ENCODE results near the gene TNFSF12.
A peak's percentile ranks its signal among the peaks of the same experiment; 100 is the strongest.

The TNFSF12 gene

GRCh38 chr17:7549401-7550055, 670 bp downstream of the TNFSF12 start:
- peak; percentile 34 for DNase-seq

- no peak for DNase-seq
Observed at GRCh38 chr17:7550344-7550743, 1.5 kb downstream of the TNFSF12 start.

GRCh38 chr17:7551396-7551795, 2.5 kb downstream of the TNFSF12 start:
- DNase-seq, result no peak

DNA sequence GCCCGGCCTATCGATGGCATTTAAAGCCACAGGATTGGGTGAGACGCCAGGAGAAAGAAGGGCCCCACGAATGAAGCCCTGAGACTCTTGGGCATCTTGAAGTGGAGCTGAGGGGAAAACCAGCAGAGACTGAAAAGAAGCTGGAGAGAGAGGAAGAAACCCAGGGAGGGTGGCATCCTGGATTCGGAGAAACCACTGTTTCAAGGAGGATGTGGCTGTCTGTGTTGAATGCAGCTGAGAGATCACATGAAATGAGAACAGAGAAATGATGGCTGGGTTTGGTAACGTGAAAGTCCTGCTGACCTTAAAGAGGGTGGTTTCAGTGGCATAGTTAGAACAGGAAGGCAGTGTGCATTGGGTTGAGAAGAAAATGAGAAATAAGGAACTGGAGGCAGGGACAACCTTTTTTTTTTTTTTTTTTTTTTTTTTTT, 3.8 kb downstream of the TNFSF12 start:
- no peak for DNase-seq

DNA sequence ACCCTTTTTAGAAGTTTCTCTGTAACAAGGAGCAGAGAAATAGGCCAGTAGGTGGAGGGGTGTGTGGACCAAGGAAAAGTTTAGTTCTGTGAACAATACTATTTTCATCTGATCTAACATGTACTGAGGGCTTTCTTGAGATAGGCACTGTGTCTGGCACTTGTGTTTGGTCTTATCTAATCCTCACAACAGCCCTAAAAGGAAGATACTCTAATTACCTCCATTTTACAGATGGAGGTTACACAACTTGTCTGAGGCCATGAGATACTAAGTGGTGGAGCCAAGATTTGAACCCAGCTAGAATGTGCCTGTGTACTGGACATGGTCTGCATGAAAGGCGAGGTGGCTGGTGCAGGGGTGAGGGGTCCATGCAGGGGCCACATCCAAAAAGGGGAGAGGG, 4.5 kb downstream of the TNFSF12 start:
- DNase-seq, result no peak

GRCh38 chr17:7555320-7555948, 6.6 kb downstream of the TNFSF12 start:
- DNase-seq, result no peak

DNA sequence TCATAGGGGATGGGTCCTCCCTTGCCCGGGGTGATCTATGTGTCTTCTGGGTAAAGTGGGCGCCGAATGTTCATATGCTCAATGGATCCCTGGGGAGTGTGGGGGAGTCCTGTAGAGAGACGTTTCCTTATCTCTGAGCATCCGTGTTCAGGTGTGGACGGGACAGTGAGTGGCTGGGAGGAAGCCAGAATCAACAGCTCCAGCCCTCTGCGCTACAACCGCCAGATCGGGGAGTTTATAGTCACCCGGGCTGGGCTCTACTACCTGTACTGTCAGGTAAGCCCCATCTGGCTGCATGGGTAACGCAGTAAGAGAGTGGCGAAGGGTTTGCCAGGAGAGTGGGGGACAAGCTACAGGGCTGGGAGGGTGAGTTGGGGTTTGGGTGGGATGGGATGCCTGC, 7.8 kb downstream of the TNFSF12 start:
- no peak for DNase-seq

DNA sequence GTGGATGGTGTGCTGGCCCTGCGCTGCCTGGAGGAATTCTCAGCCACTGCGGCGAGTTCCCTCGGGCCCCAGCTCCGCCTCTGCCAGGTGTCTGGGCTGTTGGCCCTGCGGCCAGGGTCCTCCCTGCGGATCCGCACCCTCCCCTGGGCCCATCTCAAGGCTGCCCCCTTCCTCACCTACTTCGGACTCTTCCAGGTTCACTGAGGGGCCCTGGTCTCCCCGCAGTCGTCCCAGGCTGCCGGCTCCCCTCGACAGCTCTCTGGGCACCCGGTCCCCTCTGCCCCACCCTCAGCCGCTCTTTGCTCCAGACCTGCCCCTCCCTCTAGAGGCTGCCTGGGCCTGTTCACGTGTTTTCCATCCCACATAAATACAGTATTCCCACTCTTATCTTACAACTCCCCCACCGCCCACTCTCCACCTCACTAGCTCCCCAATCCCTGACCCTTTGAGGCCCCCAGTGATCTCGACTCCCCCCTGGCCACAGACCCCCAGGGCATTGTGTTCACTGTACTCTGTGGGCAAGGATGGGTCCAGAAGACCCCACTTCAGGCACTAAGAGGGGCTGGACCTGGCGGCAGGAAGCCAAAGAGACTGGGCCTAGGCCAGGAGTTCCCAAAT, 8.4 kb downstream of the TNFSF12 start:
- DNase-seq, result no peak

GRCh38 chr17:7557775-7558543, 9.1 kb downstream of the TNFSF12 start:
- no peak for DNase-seq

GRCh38 chr17:7558544-7559319, 9.9 kb downstream of the TNFSF12 start, which contains the start of gene TNFSF13:
Gene TNFSF13, plus strand, starts transcription at chr17:7558750. Its CDS starts 290 bp downstream, at chr17:7559040.
- DNase-seq, result no peak

DNA sequence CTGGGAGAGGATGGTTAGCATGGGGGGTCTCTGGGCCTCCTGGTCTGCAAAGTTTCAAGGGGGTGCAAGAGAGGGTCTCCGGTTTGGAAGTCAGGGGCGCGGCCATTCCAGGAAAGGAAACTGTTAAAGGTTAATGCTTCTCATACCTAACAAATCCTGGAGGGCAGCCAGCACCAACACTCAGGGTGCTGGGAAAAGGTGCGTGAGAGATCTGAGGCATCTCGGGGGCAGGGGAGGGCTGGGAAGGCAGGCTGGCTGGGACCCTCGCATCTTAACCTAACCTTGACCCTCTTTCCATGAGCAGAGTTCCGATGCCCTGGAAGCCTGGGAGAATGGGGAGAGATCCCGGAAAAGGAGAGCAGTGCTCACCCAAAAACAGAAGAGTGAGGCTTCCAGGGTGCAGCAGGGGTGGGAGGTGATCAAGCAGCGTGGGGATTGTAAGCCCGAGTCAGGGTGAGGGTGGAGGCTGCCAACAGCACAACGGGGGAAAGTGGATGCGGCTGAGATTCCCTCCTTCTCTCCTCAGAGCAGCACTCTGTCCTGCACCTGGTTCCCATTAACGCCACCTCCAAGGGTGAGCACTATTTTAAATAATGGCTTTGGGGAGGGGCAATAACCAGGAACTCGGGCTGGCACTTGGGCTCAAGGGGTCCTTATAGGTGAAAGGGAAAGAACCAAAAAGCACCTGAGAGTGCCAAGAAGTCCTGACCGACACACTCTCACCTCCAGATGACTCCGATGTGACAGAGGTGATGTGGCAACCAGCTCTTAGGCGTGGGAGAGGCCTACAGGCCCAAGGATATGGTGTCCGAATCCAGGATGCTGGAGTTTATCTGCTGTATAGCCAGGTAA, 10.7 kb downstream of the TNFSF12 start:
- no peak for DNase-seq

- DNase-seq, result peak; percentile 62
Observed at GRCh38 chr17:7560172-7561027, 11.5 kb downstream of the TNFSF12 start.

DNA sequence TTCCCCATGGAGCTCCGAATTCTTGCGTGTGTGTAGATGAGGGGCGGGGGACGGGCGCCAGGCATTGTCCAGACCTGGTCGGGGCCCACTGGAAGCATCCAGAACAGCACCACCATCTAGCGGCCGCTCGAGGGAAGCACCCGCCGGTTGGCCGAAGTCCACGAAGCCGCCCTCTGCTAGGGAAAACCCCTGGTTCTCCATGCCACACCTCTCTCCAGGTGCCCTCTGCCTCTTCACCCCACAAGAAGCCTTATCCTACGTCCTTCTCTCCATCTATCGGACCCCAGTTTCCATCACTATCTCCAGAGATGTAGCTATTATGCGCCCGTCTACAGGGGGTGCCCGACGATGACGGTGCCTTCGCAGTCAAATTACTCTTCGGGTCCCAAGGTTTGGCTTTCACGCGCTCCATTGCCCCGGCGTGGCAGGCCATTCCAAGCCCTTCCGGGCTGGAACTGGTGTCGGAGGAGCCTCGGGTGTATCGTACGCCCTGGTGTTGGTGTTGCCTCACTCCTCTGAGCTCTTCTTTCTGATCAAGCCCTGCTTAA, 12.2 kb downstream of the TNFSF12 start:
- peak; percentile 82 for DNase-seq

GRCh38 chr17:7561589-7562207, 12.8 kb downstream of the TNFSF12 start, which contains the start of gene SENP3:
Gene SENP3, plus strand, starts transcription at chr17:7561919. Its CDS starts 1,158 bp downstream, at chr17:7563077.
- DNase-seq, result peak; percentile 88

DNA sequence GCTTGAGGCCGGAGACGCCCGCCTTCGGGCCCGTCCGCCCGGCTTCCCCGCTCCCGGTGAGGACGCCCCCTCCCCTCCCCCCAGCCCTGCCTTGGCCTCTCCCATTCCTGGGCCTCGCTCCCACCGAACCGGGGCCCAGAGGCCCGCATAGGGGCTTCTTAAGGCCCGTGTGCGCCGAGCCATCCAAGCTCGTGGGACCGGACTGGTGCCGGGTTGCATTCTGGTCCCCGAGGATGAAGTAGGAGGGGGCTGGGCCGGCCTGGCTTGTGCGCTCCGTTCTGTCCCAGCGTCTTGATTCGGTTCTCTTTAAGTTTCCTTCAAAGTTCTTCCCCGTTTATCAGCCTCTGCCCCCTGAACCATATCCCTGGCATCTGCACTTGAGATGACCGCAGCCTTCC, 13.3 kb downstream of the TNFSF12 start:
- DNase-seq, result no peak

GRCh38 chr17:7563115-7563869, 14.4 kb downstream of the TNFSF12 start:
- no peak for DNase-seq

DNA sequence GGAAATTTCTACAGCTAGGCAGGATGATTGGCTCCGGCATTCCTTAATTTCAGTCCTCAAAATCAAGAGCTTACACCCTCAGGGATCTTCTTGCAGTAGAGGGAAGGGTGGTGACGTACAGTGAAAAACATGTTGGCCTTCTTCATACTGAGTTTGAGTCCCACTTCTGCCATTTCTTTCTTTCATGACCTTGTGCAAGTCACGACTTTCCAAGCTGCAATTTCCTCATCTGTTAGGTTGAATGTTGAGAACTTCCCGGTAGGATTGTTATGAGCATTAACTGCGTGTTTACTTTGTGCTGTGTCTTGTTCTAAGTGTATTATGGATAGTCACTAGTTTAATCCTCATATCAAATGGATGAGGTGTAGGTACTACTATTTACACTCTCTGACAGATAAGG, 20.7 kb downstream of the TNFSF12 start:
- DNase-seq, result no peak

GRCh38 chr17:7570351-7570750, 21.5 kb downstream of the TNFSF12 start:
- no peak for DNase-seq

- DNase-seq, result no peak
Observed at GRCh38 chr17:7572338-7572587, 23.4 kb downstream of the TNFSF12 start.
